ENCODE results near the gene XPOT.

GRCh38 chr12:64480148-64480547 is 76.0 kb downstream of the XPOT start:
- TF ChIP-seq CTCF (IDR thresholded peaks at IDR 0.05) (no peak), POLR2A (IDR thresholded peaks at IDR 0.05) (no peak), EP300 (IDR thresholded peaks at IDR 0.05) (no peak), POLR2AphosphoS5 (IDR thresholded peaks at IDR 0.05) (no peak)
